ENCODE measurements around the gene SLC12A3.
A peak's percentile ranks its signal among the peaks of the same experiment; 100 is the strongest.
"Not testable (repeated sequence)": the region's sequence is repeated elsewhere in the genome, so short reads cannot be mapped to it uniquely, and the experiment has no call there.

SLC12A3 gene

DNA sequence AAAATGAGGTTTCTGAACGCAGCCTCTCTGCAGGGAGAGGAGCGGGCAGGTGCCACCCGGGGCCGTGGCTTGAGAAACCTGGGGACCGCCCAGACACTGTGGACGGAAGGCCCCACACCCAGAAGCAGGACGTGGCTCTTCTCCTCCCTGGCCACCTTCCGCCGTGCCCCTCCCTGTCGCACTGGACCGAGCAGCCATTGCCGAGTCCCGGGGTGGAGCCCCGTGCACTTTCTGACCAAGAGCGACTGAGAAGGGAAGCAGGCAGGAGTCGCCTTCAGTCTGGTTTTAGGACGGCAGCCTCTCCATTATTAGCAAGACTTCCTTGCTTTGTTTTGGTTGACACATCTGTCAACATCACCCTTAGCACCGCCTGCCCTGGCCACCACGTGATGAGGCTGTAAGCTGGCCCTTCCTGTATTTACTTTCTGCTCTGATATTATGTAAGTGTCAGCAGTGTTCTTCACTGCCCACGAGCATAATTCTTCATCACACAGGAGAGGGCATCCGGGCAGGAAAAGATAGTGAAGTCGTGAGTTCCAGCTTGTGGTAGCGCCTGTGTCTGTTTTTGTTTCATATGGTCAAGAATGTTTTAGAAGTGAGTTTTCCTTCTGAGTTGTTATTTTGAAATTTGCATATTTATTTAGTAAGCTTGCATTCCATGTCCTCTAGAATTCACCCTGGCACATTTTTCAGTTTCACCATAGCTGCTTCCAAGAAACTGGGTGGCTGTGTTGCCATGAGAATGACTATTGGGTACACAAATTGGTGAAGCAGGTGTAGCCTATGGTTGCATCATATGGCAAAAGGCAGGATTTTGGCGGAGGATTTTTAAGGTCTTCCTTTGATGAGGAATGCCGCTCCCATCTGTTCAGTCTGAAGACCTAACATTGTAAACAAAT, 68.0 kb downstream of the SLC12A3 start:
- Histone ChIP-seq H3K4ac (ENCODE audit: low read depth, low read length) (no peak overlapping the region), H3K4me3 (ENCODE audit: low read length) (peak overlapping the region; percentile 88), H3K79me1 (ENCODE audit: low read length) (peaks cover 13% of the 10 kb centered on the region), H2BK5ac (ENCODE audit: low read length) (no peak overlapping the region), H3K23ac (ENCODE audit: low read length) (peak overlapping the region; percentile 89), H3K36me3 (ENCODE audit: control insufficient read depth, insufficient read depth, low read length) (peaks cover 5% of the 10 kb centered on the region), H2AK5ac (ENCODE audit: low read length) (no peak overlapping the region), H3K56ac (ENCODE audit: low read length) (peak overlapping the region; percentile 97), H3K79me2 (ENCODE audit: control insufficient read depth, insufficient read depth, low read length) (peaks cover 30% of the 10 kb centered on the region), H3K27ac (ENCODE audit: low read depth, low read length) (no peak overlapping the region), H4K8ac (ENCODE audit: low read depth, low read length) (no peak overlapping the region), H3K4me1 (ENCODE audit: control insufficient read depth, low read depth, low read length) (peaks cover 4% of the 10 kb centered on the region), H3K9ac (ENCODE audit: low read length) (peak overlapping the region; percentile 98), H4K5ac (ENCODE audit: low read length) (no peak overlapping the region), H3K18ac (ENCODE audit: low read length) (no peak overlapping the region), H2BK120ac (ENCODE audit: low read depth, low read length) (no peak overlapping the region), H3K27me3 (ENCODE audit: insufficient read depth, low read length, poor library complexity) (no peaks in the 10 kb centered on the region), H2BK15ac (replicated peaks; ENCODE audit: low read depth) (no peak overlapping the region), H3K4me2 (ENCODE audit: low read length) (peak overlapping the region; percentile 88)
- DNase-seq: peak; percentile 67
- no CpG with 5 or more reads among the region's 25 CpGs for WGBS (ENCODE audit: extremely low coverage, insufficient coverage, low lambda C conversion rate)

- no peaks in the 10 kb centered on the region for H3K27me3 ChIP-seq (ENCODE audit: insufficient read depth, low read length, poor library complexity)
- no peak overlapping the region for H3K56ac ChIP-seq (ENCODE audit: low read length)
- no peak overlapping the region for H3K4ac ChIP-seq (ENCODE audit: low read depth, low read length)
- peaks cover 4% of the 10 kb centered on the region for H3K4me1 ChIP-seq (ENCODE audit: control insufficient read depth, low read depth, low read length)
- 100% methylated on average over 1 of the region's 8 CpGs for WGBS (ENCODE audit: extremely low coverage, insufficient coverage, low lambda C conversion rate)
- H2AK5ac ChIP-seq (ENCODE audit: low read length): no peak overlapping the region
- no peak overlapping the region for H2BK120ac ChIP-seq (ENCODE audit: low read depth, low read length)
- H4K5ac ChIP-seq (ENCODE audit: low read length): no peak overlapping the region
- H3K9ac ChIP-seq (ENCODE audit: low read length): peak overlapping the region; percentile 59
- no peak overlapping the region for H2BK15ac ChIP-seq (replicated peaks; ENCODE audit: low read depth)
- no peak overlapping the region for H3K18ac ChIP-seq (ENCODE audit: low read length)
- peaks cover 6% of the 10 kb centered on the region for H3K36me3 ChIP-seq (ENCODE audit: control insufficient read depth, insufficient read depth, low read length)
- no peak overlapping the region for H3K23ac ChIP-seq (ENCODE audit: low read length)
- peaks cover 15% of the 10 kb centered on the region for H3K79me1 ChIP-seq (ENCODE audit: low read length)
- DNase-seq: no peak
- H3K4me2 ChIP-seq (ENCODE audit: low read length): peak overlapping the region; percentile 42
- H4K8ac ChIP-seq (ENCODE audit: low read depth, low read length): no peak overlapping the region
- peaks cover 30% of the 10 kb centered on the region for H3K79me2 ChIP-seq (ENCODE audit: control insufficient read depth, insufficient read depth, low read length)
- H2BK5ac ChIP-seq (ENCODE audit: low read length): no peak overlapping the region
- no peak overlapping the region for H3K4me3 ChIP-seq (ENCODE audit: low read length)
- H3K27ac ChIP-seq (ENCODE audit: low read depth, low read length): no peak overlapping the region
Measured at GRCh38 chr16:56933828-56934598, 69.0 kb downstream of the SLC12A3 start.

- not testable (repeated sequence) for H2BK120ac ChIP-seq (ENCODE audit: low read depth, low read length); H2BK15ac ChIP-seq (replicated peaks; ENCODE audit: low read depth); H4K5ac ChIP-seq (ENCODE audit: low read length); H3K4ac ChIP-seq (ENCODE audit: low read depth, low read length); DNase-seq; H3K4me3 ChIP-seq (ENCODE audit: low read length); H2BK5ac ChIP-seq (ENCODE audit: low read length); H3K27me3 ChIP-seq (ENCODE audit: insufficient read depth, low read length, poor library complexity); H3K56ac ChIP-seq (ENCODE audit: low read length); H3K23ac ChIP-seq (ENCODE audit: low read length); H3K27ac ChIP-seq (ENCODE audit: low read depth, low read length); H2AK5ac ChIP-seq (ENCODE audit: low read length); H4K8ac ChIP-seq (ENCODE audit: low read depth, low read length); H3K18ac ChIP-seq (ENCODE audit: low read length); H3K4me1 ChIP-seq (ENCODE audit: control insufficient read depth, low read depth, low read length)
- peaks cover 16% of the 10 kb centered on the region for H3K79me1 ChIP-seq (ENCODE audit: low read length)
- peak overlapping the region; percentile 59 for H3K9ac ChIP-seq (ENCODE audit: low read length)
- peak overlapping the region; percentile 42 for H3K4me2 ChIP-seq (ENCODE audit: low read length)
- no CpG with 5 or more reads among the region's 8 CpGs for WGBS (ENCODE audit: extremely low coverage, insufficient coverage, low lambda C conversion rate)
- peaks cover 30% of the 10 kb centered on the region for H3K79me2 ChIP-seq (ENCODE audit: control insufficient read depth, insufficient read depth, low read length)
- peaks cover 10% of the 10 kb centered on the region for H3K36me3 ChIP-seq (ENCODE audit: control insufficient read depth, insufficient read depth, low read length)
Measured at GRCh38 chr16:56934599-56935145, 69.7 kb downstream of the SLC12A3 start.

DNA sequence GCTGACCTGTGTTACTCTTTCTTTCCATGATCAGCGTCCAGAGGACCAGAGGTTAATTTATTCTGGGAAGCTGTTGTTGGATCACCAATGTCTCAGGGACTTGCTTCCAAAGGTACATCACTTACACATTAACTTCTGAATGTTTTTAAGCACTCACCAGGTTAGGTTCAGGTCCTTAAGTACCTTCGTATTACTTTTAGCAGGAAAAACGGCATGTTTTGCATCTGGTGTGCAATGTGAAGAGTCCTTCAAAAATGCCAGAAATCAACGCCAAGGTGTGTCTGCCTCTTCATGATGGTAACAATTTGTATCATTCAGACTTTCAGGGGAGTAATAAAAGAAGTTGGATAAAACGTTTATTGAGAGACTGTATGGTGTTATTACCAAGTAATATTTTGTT, 70.2 kb downstream of the SLC12A3 start:
- Histone ChIP-seq H3K4me2 (ENCODE audit: low read length) (no peak overlapping the region), H3K79me2 (ENCODE audit: control insufficient read depth, insufficient read depth, low read length) (peaks cover 30% of the 10 kb centered on the region), H2BK120ac (ENCODE audit: low read depth, low read length) (no peak overlapping the region), H3K27ac (ENCODE audit: low read depth, low read length) (no peak overlapping the region), H3K4ac (ENCODE audit: low read depth, low read length) (no peak overlapping the region), H3K18ac (ENCODE audit: low read length) (no peak overlapping the region), H3K23ac (ENCODE audit: low read length) (no peak overlapping the region), H3K4me1 (ENCODE audit: control insufficient read depth, low read depth, low read length) (peaks cover 4% of the 10 kb centered on the region), H2BK5ac (ENCODE audit: low read length) (no peak overlapping the region), H3K79me1 (ENCODE audit: low read length) (peaks cover 18% of the 10 kb centered on the region), H3K4me3 (ENCODE audit: low read length) (no peak overlapping the region), H3K27me3 (ENCODE audit: insufficient read depth, low read length, poor library complexity) (no peaks in the 10 kb centered on the region), H3K36me3 (ENCODE audit: control insufficient read depth, insufficient read depth, low read length) (peaks cover 15% of the 10 kb centered on the region), H2AK5ac (ENCODE audit: low read length) (no peak overlapping the region), H2BK15ac (replicated peaks; ENCODE audit: low read depth) (no peak overlapping the region), H4K8ac (ENCODE audit: low read depth, low read length) (no peak overlapping the region), H4K5ac (ENCODE audit: low read length) (no peak overlapping the region), H3K56ac (ENCODE audit: low read length) (no peak overlapping the region), H3K9ac (ENCODE audit: low read length) (peak overlapping the region; percentile 8)
- WGBS (ENCODE audit: extremely low coverage, insufficient coverage, low lambda C conversion rate): no CpG with 5 or more reads among the region's 5 CpGs
- DNase-seq: no peak

GRCh38 chr16:56936491-56936890, 71.5 kb downstream of the SLC12A3 start:
- Histone ChIP-seq H2BK15ac (replicated peaks; ENCODE audit: low read depth) (no peak overlapping the region), H3K4me1 (ENCODE audit: control insufficient read depth, low read depth, low read length) (peaks cover under 1% of the 10 kb centered on the region), H3K79me2 (ENCODE audit: control insufficient read depth, insufficient read depth, low read length) (peaks cover 30% of the 10 kb centered on the region), H3K4me2 (ENCODE audit: low read length) (no peak overlapping the region), H3K56ac (ENCODE audit: low read length) (no peak overlapping the region), H3K79me1 (ENCODE audit: low read length) (peaks cover 18% of the 10 kb centered on the region), H3K23ac (ENCODE audit: low read length) (no peak overlapping the region), H4K5ac (ENCODE audit: low read length) (no peak overlapping the region), H3K18ac (ENCODE audit: low read length) (no peak overlapping the region), H3K4ac (ENCODE audit: low read depth, low read length) (no peak overlapping the region), H3K4me3 (ENCODE audit: low read length) (no peak overlapping the region), H3K9ac (ENCODE audit: low read length) (no peak overlapping the region), H2AK5ac (ENCODE audit: low read length) (no peak overlapping the region), H3K27me3 (ENCODE audit: insufficient read depth, low read length, poor library complexity) (no peaks in the 10 kb centered on the region), H2BK5ac (ENCODE audit: low read length) (no peak overlapping the region), H4K8ac (ENCODE audit: low read depth, low read length) (no peak overlapping the region), H3K36me3 (ENCODE audit: control insufficient read depth, insufficient read depth, low read length) (peaks cover 20% of the 10 kb centered on the region), H3K27ac (ENCODE audit: low read depth, low read length) (no peak overlapping the region), H2BK120ac (ENCODE audit: low read depth, low read length) (no peak overlapping the region)
- WGBS (ENCODE audit: extremely low coverage, insufficient coverage, low lambda C conversion rate): no CpG with 5 or more reads among the region's 5 CpGs
- DNase-seq: peak; percentile 64

Measured in mesendoderm (in vitro differentiated cells).